HepG2 (cell line): Measurements from ENCODE around the gene LRGUK. TPM values are rescaled to one million over a fixed set of nuclear protein-coding genes. Genes with fewer than 3 reads are reported as not detected.

Experiments used
- ATAC-seq: fragments of 200-7000 bp; cut with Tn5 transposase; 3 replicates; pipeline ENCODE4 v1.9.1; 2020; ENCODE audit warnings: mild to moderate bottlenecking, moderate library complexity
- BruUV-seq: library from RNA; stranded (reverse); fragments of 400-500 nt; replicated peaks from 2 replicates; lab custom pipeline; 2021; lab: Mats Ljungman, UMichigan
- CTCF ChIA-PET: fragments of 300-600 bp; formaldehyde crosslinking; extraction: SDS; loops from one replicate; lab custom pipeline; 2021; ENCODE audit warnings: low total read pairs, inconsistent platforms, low intra/inter-chr PET ratio; lab: Yijun Ruan, JAX
- POLR2A ChIA-PET: fragments of 350-600 bp; sonication (Branson Sonifier 250); formaldehyde crosslinking; loops from one replicate; lab custom pipeline; 2020; ENCODE audit warnings: antibody characterized with exemption, inconsistent platforms; lab: Yijun Ruan, JAX
- DNase-seq: peaks from one replicate; pipeline ENCODE4 v3.0.0-alpha.2; 2015; ENCODE audit warnings: low spot score
- FAIRE-seq: peaks from 3 replicates; lab custom pipeline; 2011; peaks lifted over from hg19 to GRCh38; lab: Jason Lieb, UNC
- H2AFZ ChIP-seq: one replicate; pipeline ENCODE4 v1.6.1; 2011; ENCODE audit warnings: low read length, inconsistent platforms
- H3K27ac ChIP-seq: fragments of 300-600 bp; 3 replicates; pipeline ENCODE4 v1.8.0; 2011; ENCODE audit warnings: mixed run types, mild to moderate bottlenecking, mixed read lengths, low read length, inconsistent platforms; ENCODE audit not compliant: insufficient read depth; ENCODE audit errors: extremely low read length
- H3K27me3 ChIP-seq, 2 experiments: fragments of 200-600 bp in 1 of 2; 2 replicates in 1 of 2; 3 replicates in 1 of 2; pipeline versions ENCODE4 v1.6.0 to v1.8.0; 2011; ENCODE audit warnings: low read length in 2 of 2, mild to moderate bottlenecking in 2 of 2, moderate library complexity in 2 of 2, inconsistent platforms in 1 of 2; ENCODE audit not compliant: insufficient read depth in 2 of 2, control insufficient read depth in 1 of 2
- H3K36me3 ChIP-seq, 2 experiments: fragments of 200-600 bp in 1 of 2; replicated peaks in 1 of 2; 2 replicates in 1 of 2; 3 replicates in 1 of 2; pipeline versions ENCODE4 v1.5.1 to v1.8.0; 2011; ENCODE audit warnings: low read length in 2 of 2, inconsistent platforms in 1 of 2; ENCODE audit not compliant: insufficient read depth in 2 of 2, control insufficient read depth in 1 of 2
- H3K4me1 ChIP-seq: 2 replicates; pipeline ENCODE4 v1.5.1; 2012; ENCODE audit warnings: low read length, inconsistent platforms; ENCODE audit not compliant: insufficient read depth
- H3K4me2 ChIP-seq: 2 replicates; pipeline ENCODE4 v1.6.0; 2011; ENCODE audit warnings: low read depth, low read length, inconsistent platforms
- H3K4me3 ChIP-seq, 3 experiments: fragments of 200-600 bp in 1 of 3; sonication (generic), shearing (Covaris generic) in 1 of 3; replicated peaks in 1 of 3; 2 replicates each; pipeline ENCODE4 v1.5.1; 2011 to 2016; ENCODE audit warnings: low read length in 3 of 3, inconsistent platforms in 2 of 3, low read depth in 2 of 3, mild to moderate bottlenecking in 2 of 3, control low read depth in 1 of 3, mixed read lengths in 1 of 3; ENCODE audit not compliant: insufficient read depth in 1 of 3
- H3K79me2 ChIP-seq: one replicate; pipeline ENCODE4 v1.6.1; 2011; ENCODE audit warnings: low read length, inconsistent platforms; ENCODE audit not compliant: insufficient read depth
- H3K9ac ChIP-seq: 2 replicates; pipeline ENCODE4 v1.6.0; 2011; ENCODE audit warnings: mild to moderate bottlenecking, low read depth, low read length, inconsistent platforms; ENCODE audit not compliant: insufficient read depth
- H3K9me3 ChIP-seq: 2 replicates; pipeline ENCODE4 v1.5.1; 2012; ENCODE audit warnings: mild to moderate bottlenecking, low read length
- H4K20me1 ChIP-seq: 2 replicates; pipeline ENCODE4 v1.6.0; 2011; ENCODE audit warnings: inconsistent platforms, mild to moderate bottlenecking, low read length, moderate library complexity; ENCODE audit not compliant: insufficient read depth
- ARHGAP35 ChIP-seq: sonication (generic); formaldehyde crosslinking; IDR thresholded peaks from 2 replicates; pipeline ENCODE4 v1.9.0; 2022; ENCODE audit warnings: mild to moderate bottlenecking, inconsistent platforms, moderate library complexity, missing genetic modification reagents, borderline replicate concordance
- CHD2 ChIP-seq: IDR thresholded peaks from 2 replicates; pipeline ENCODE4 v1.6.1; 2011; ENCODE audit warnings: low read depth, low read length, improper control_type of control experiment
- KAT8 ChIP-seq: IDR thresholded peaks from 2 replicates; pipeline ENCODE4 v1.6.1; 2016; ENCODE audit warnings: missing genetic modification reagents, missing compliant biosample characterization
- ONECUT2 ChIP-seq: sonication (generic); formaldehyde crosslinking; IDR thresholded peaks from 2 replicates; pipeline ENCODE4 v1.4.0; 2020; ENCODE audit warnings: missing genetic modification reagents
- SRY ChIP-seq: sonication (generic); formaldehyde crosslinking; IDR thresholded peaks from 2 replicates; pipeline ENCODE4 v1.8.0; 2022; ENCODE audit warnings: mild to moderate bottlenecking, missing genetic modification reagents
- TSC22D2 ChIP-seq: sonication (generic); formaldehyde crosslinking; IDR thresholded peaks from 2 replicates; pipeline ENCODE4 v1.5.1; 2020; ENCODE audit warnings: missing genetic modification reagents, mild to moderate bottlenecking, borderline replicate concordance
- YY1 ChIP-seq: IDR thresholded peaks from 2 replicates; pipeline ENCODE4 v1.6.1; 2011; ENCODE audit warnings: low read length, low read depth, moderate library complexity, mild to moderate bottlenecking; ENCODE audit not compliant: insufficient read depth, insufficient replicate concordance
- ZNF101 ChIP-seq: sonication (generic); formaldehyde crosslinking; IDR thresholded peaks from 2 replicates; pipeline ENCODE4 v1.4.0; 2020; ENCODE audit warnings: mild to moderate bottlenecking, low read depth, missing genetic modification reagents, borderline replicate concordance
- ZNF282 ChIP-seq: fragments of 450-650 bp; IDR thresholded peaks from 2 replicates; pipeline ENCODE4 v1.6.1; 2018; ENCODE audit not compliant: partially characterized antibody
- ZNF430 ChIP-seq: sonication (generic); formaldehyde crosslinking; IDR thresholded peaks from 2 replicates; pipeline ENCODE4 v1.9.0; 2021; ENCODE audit warnings: mild to moderate bottlenecking, missing genetic modification reagents
- ZNF564 ChIP-seq: sonication (generic); formaldehyde crosslinking; IDR thresholded peaks from 2 replicates; pipeline ENCODE4 v1.8.1; 2023; ENCODE audit warnings: mild to moderate bottlenecking, missing genetic modification reagents
- ZNF75D ChIP-seq: sonication (generic); formaldehyde crosslinking; IDR thresholded peaks from 2 replicates; pipeline ENCODE4 v1.8.1; 2023; ENCODE audit warnings: missing genetic modification reagents, mild to moderate bottlenecking, borderline replicate concordance
- WGBS: methylation state at CpG from one replicate; pipeline ENCODE4 v1.1.6; 2017; ENCODE audit warnings: low lambda C conversion rate; 5-methylcytosine and 5-hydroxymethylcytosine counted together
- in situ Hi-C: cut with HindIII; loops from 2 replicates; pipeline ENCODE4 v1.10.0; 2017; ENCODE audit warnings: low pct_unique_long_range_greater_than_20kb; ENCODE audit not compliant: extremely low pct_ligation_motif_present
- intact Hi-C: fragments of 100-400 bp; cut with micrococcal nuclease; formaldehyde crosslinking; loops from one replicate; pipeline ENCODE4 v1.10.0; 2022; ENCODE audit not compliant: unreplicated experiment
- polyA plus RNA-seq, 8 experiments: library from polyadenylated mRNA; depleted of rRNA in 3 of 8; stranded (reverse) in 7 of 8; unstranded in 1 of 8; fragments of >200 nt; fragmentation: Illumina TruSeq in 4 of 8; extraction: Trizol in 4 of 8; gene quantifications; 2 replicates each; pipeline versions ENCODE4 v1.2.1 to v1.2.3, GENCODE V29; 2011 to 2016; ENCODE audit warnings: low read depth in 4 of 8, missing spikeins in 1 of 8, mixed read lengths in 1 of 8; ENCODE audit not compliant: insufficient read depth in 1 of 8
- total RNA-seq, 5 experiments: library from RNA; depleted of rRNA; stranded (reverse); fragments of >200 nt; fragmentation: Illumina TruSeq; extraction: Trizol; gene quantifications; 2 replicates each; pipeline ENCODE4 v1.2.3, GENCODE V29; 2016; ENCODE audit warnings: low read depth in 1 of 5
- TF ChIP-seq, protein P1 (sequence below): sonication (generic); formaldehyde crosslinking; conservative IDR thresholded peaks from 2 replicates; pipeline ENCODE4 v1.8.0; 2022; ENCODE audit warnings: low read depth, missing genetic modification reagents
- TF ChIP-seq, protein P2 (sequence below): sonication (generic); formaldehyde crosslinking; IDR thresholded peaks from 2 replicates; pipeline ENCODE4 v1.4.0; 2020; ENCODE audit warnings: low read depth, mild to moderate bottlenecking, missing genetic modification reagents

Gene LRGUK
- total and polyA plus RNA-seq, 2 of the 13 experiments (the other 11 are each of a cell fraction or from before 2014, with no cell fraction given): 0.18 to 0.20 TPM

DNA sequence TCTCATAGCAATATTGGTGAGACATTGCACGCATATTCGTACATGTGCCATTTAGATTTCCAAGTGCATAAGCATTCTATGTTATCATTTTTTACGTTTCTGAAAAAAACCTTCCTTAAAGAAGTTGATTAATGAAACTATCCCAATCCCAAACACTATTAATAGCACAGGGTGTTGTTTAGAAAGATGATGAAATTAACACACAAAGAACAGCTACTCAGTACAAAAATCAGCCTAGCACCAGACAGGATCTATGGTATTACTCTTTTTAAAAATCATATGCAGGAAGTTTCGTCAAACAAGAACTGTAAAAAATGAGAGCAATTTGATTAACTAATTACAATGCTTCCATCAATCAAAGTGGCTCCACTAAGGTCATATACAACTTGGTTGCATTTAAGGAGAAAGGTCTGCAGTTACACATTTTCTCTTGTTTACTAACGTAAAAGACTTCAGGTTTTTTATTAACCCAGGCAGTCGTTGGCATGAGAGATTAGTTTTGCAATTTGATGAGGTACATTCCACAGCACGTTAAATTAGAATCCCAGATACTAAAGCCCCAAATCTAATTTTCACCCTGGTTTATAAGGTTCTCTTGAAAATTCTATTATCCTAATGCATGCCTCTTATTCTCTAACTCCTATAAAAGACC lies 151.5 kb downstream of the LRGUK start:
- no peak overlapping the region for H3K9ac ChIP-seq
- H3K4me1 ChIP-seq: peaks cover 6% of the 10 kb centered on the region; the same call in 1 of the 2 replicates
- ChIA-PET POLR2A (no interaction called here), CTCF (no interaction called here)
- H3K36me3 ChIP-seq: no peaks in the 10 kb centered on the region
- intact Hi-C loops: no loop called here
- ATAC-seq (no peak), FAIRE-seq (no peak), DNase-seq (no peak)
- H3K27me3 ChIP-seq: no peaks in the 10 kb centered on the region
- no peaks in the 10 kb centered on the region for H4K20me1 ChIP-seq
- H3K27ac ChIP-seq: no peak overlapping the region
- no peak overlapping the region for H3K4me2 ChIP-seq
- no peak overlapping the region for H2AFZ ChIP-seq
- H3K9me3 ChIP-seq: no peaks in the 10 kb centered on the region
- no peak overlapping the region for H3K4me3 ChIP-seq
- TF ChIP-seq ZNF430 (CRISPR knock-in tag) (no peak), ZNF282 (no peak), CHD2 (no peak), ARHGAP35 (CRISPR knock-in tag) (no peak), TSC22D2 (CRISPR knock-in tag) (no peak), ONECUT2 (CRISPR knock-in tag) (no peak), ZNF101 (CRISPR knock-in tag) (no peak), KAT8 (CRISPR knock-in tag) (no peak), SRY (no peak), ZNF75D (no peak), ZNF564 (CRISPR knock-in tag) (no peak), YY1 (no peak)
- TF ChIP-seq, protein P1, sequence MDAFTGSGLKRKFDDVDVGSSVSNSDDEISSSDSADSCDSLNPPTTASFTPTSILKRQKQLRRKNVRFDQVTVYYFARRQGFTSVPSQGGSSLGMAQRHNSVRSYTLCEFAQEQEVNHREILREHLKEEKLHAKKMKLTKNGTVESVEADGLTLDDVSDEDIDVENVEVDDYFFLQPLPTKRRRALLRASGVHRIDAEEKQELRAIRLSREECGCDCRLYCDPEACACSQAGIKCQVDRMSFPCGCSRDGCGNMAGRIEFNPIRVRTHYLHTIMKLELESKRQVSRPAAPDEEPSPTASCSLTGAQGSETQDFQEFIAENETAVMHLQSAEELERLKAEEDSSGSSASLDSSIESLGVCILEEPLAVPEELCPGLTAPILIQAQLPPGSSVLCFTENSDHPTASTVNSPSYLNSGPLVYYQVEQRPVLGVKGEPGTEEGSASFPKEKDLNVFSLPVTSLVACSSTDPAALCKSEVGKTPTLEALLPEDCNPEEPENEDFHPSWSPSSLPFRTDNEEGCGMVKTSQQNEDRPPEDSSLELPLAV: no peak
- TF ChIP-seq, protein P2, sequence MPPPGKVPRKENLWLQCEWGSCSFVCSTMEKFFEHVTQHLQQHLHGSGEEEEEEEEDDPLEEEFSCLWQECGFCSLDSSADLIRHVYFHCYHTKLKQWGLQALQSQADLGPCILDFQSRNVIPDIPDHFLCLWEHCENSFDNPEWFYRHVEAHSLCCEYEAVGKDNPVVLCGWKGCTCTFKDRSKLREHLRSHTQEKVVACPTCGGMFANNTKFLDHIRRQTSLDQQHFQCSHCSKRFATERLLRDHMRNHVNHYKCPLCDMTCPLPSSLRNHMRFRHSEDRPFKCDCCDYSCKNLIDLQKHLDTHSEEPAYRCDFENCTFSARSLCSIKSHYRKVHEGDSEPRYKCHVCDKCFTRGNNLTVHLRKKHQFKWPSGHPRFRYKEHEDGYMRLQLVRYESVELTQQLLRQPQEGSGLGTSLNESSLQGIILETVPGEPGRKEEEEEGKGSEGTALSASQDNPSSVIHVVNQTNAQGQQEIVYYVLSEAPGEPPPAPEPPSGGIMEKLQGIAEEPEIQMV: no peak
- WGBS: 27% methylated on average over 7 of the region's 7 CpGs
- H3K79me2 ChIP-seq: no peaks in the 10 kb centered on the region
- no TSS peak for BruUV-seq
- in situ Hi-C loops: no loop called here
